HG03196 (cell line): ENCODE data around the gene HSH2D.
A peak's percentile ranks its signal among the peaks of the same experiment; 100 is the strongest.
"Not testable (repeated sequence)": the region's sequence is repeated elsewhere in the genome, so short reads cannot be mapped to it uniquely, and the experiment has no call there.

Experiments used
- ATAC-seq: cut with Tn5 transposase; IDR thresholded peaks from one replicate; pipeline ENCODE4 v1.9.1; 2021; ENCODE audit not compliant: unreplicated experiment

HSH2D gene

GRCh38 chr19:16143399-16144215 lies at the start of gene HSH2D:
TSS of gene HSH2D (plus strand) at chr19:16143685. CDS start at chr19:16148751, 5,066 bp downstream.
- ATAC-seq = peak; percentile 73

GRCh38 chr19:16094360-16095070 lies 49.0 kb upstream of the HSH2D start:
- no peak for ATAC-seq

- ATAC-seq = no peak
Observed at GRCh38 chr19:16095071-16095571, 48.4 kb upstream of the HSH2D start.

GRCh38 chr19:16096280-16096855 lies 47.1 kb upstream of the HSH2D start:
- ATAC-seq = no peak

- ATAC-seq = no peak
Observed at GRCh38 chr19:16098416-16098768, 45.1 kb upstream of the HSH2D start.

- no peak for ATAC-seq
Observed at GRCh38 chr19:16098821-16099220, 44.7 kb upstream of the HSH2D start.

GRCh38 chr19:16099314-16099965 lies 44.0 kb upstream of the HSH2D start:
- ATAC-seq = not testable (repeated sequence)

- ATAC-seq = no peak
Observed at GRCh38 chr19:16100524-16100923, 43.0 kb upstream of the HSH2D start.

- ATAC-seq = no peak
Observed at GRCh38 chr19:16104722-16105121, 38.8 kb upstream of the HSH2D start.

- no peak for ATAC-seq
Observed at GRCh38 chr19:16106121-16106520, 37.4 kb upstream of the HSH2D start.

GRCh38 chr19:16111160-16111908 lies 32.2 kb upstream of the HSH2D start, which contains the start of gene RAB8A:
TSS of gene RAB8A (plus strand) at chr19:16111889. CDS start at chr19:16111902, 13 bp downstream.
- ATAC-seq = peak; percentile 82

- ATAC-seq = no peak
Observed at GRCh38 chr19:16111909-16112752, 31.4 kb upstream of the HSH2D start.

GRCh38 chr19:16112778-16113177 lies 30.7 kb upstream of the HSH2D start:
- no peak for ATAC-seq

GRCh38 chr19:16113727-16114126 lies 29.8 kb upstream of the HSH2D start:
- no peak for ATAC-seq

GRCh38 chr19:16115301-16116039 lies 28.0 kb upstream of the HSH2D start:
- no peak for ATAC-seq

- ATAC-seq = no peak
Observed at GRCh38 chr19:16116067-16116466, 27.4 kb upstream of the HSH2D start.

GRCh38 chr19:16117594-16118033 lies 25.9 kb upstream of the HSH2D start:
- ATAC-seq = no peak

GRCh38 chr19:16118489-16119033 lies 24.9 kb upstream of the HSH2D start:
- peak; percentile 68 for ATAC-seq
